ENCODE results near the gene GPR31. TPM values are rescaled to one million over a fixed set of nuclear protein-coding genes. Genes with fewer than 3 reads are reported as not detected.

Gene GPR31
- total and polyA plus RNA-seq, 2 donors (not counting 1 experiment from before 2014, with no cell fraction given): not detected

- TF ChIP-seq EZH2 (IDR thresholded peaks at IDR 0.05; ENCODE audit: low read length, missing control alignments) (no peak), CTCF (conservative IDR thresholded peaks at IDR 0.05 in 1 of 2, IDR thresholded peaks at IDR 0.05 in 1 of 2; ENCODE audit: low read depth in 1 of 2, low read length in 2 of 2) (no peak)
- Histone ChIP-seq H3K9ac (ENCODE audit: insufficient read depth, low read length) (no peak overlapping the region), H3K9me3 (ENCODE audit: control insufficient read depth, insufficient read depth, low read depth, low read length) (no peaks in the 10 kb centered on the region), H3K27me3 (ENCODE audit: control insufficient read depth, insufficient read depth, low read length) (no peaks in the 10 kb centered on the region), H3K4me2 (ENCODE audit: extremely low read depth, insufficient read depth, low read length) (no peak overlapping the region), H3K4me1 (ENCODE audit: control insufficient read depth, extremely low read depth, insufficient read depth, low read length) (no peaks in the 10 kb centered on the region), H3K4me3 (replicated peaks in 1 of 4; ENCODE audit: control extremely low read depth in 1 of 4, insufficient read depth in 1 of 4, low read depth in 3 of 4, low read length in 4 of 4) (no peak overlapping the region), H4K20me1 (ENCODE audit: control insufficient read depth, extremely low read depth, insufficient read depth, low read length) (no peaks in the 10 kb centered on the region), H2AFZ (ENCODE audit: low read length) (no peak overlapping the region), H3K27ac (ENCODE audit: insufficient read depth, low read length) (no peak overlapping the region), H3K79me2 (ENCODE audit: control insufficient read depth, insufficient read depth, low read length) (no peaks in the 10 kb centered on the region), H3K36me3 (ENCODE audit: control insufficient read depth, insufficient read depth, low read length) (no peaks in the 10 kb centered on the region)
- DNase-seq (ENCODE audit: low read depth in 2 of 2): no peak
These were observed 48.1 kb downstream of the GPR31 start for GRCh38 chr6:167109651-167110050.

- no peaks in the 10 kb centered on the region for H3K36me3 ChIP-seq (ENCODE audit: control insufficient read depth, insufficient read depth, low read length)
- H3K79me2 ChIP-seq (ENCODE audit: control insufficient read depth, insufficient read depth, low read length): no peaks in the 10 kb centered on the region
- H3K4me3 ChIP-seq (replicated peaks in 1 of 4; ENCODE audit: control extremely low read depth in 1 of 4, insufficient read depth in 1 of 4, low read depth in 3 of 4, low read length in 4 of 4): no peak overlapping the region
- H3K27me3 ChIP-seq (ENCODE audit: control insufficient read depth, insufficient read depth, low read length): no peaks in the 10 kb centered on the region
- TF ChIP-seq EZH2 (IDR thresholded peaks at IDR 0.05; ENCODE audit: low read length, missing control alignments): no peak
- TF ChIP-seq CTCF (conservative IDR thresholded peaks at IDR 0.05 in 1 of 2, IDR thresholded peaks at IDR 0.05 in 1 of 2; ENCODE audit: low read depth in 1 of 2, low read length in 2 of 2): no peak
- H2AFZ ChIP-seq (ENCODE audit: low read length): no peak overlapping the region
- H3K4me2 ChIP-seq (ENCODE audit: extremely low read depth, insufficient read depth, low read length): no peak overlapping the region
- H3K9ac ChIP-seq (ENCODE audit: insufficient read depth, low read length): no peak overlapping the region
- no peaks in the 10 kb centered on the region for H3K9me3 ChIP-seq (ENCODE audit: control insufficient read depth, insufficient read depth, low read depth, low read length)
- no peaks in the 10 kb centered on the region for H3K4me1 ChIP-seq (ENCODE audit: control insufficient read depth, extremely low read depth, insufficient read depth, low read length)
- DNase-seq (ENCODE audit: low read depth in 2 of 2): no peak
- no peaks in the 10 kb centered on the region for H4K20me1 ChIP-seq (ENCODE audit: control insufficient read depth, extremely low read depth, insufficient read depth, low read length)
- H3K27ac ChIP-seq (ENCODE audit: insufficient read depth, low read length): no peak overlapping the region
These were observed 49.5 kb downstream of the GPR31 start for GRCh38 chr6:167108278-167108677.

GRCh38 chr6:167107787-167108186 is 50.0 kb downstream of the GPR31 start:
- Histone ChIP-seq H3K27ac (ENCODE audit: insufficient read depth, low read length) (no peak overlapping the region), H3K9me3 (ENCODE audit: control insufficient read depth, insufficient read depth, low read depth, low read length) (no peaks in the 10 kb centered on the region), H3K4me1 (ENCODE audit: control insufficient read depth, extremely low read depth, insufficient read depth, low read length) (no peaks in the 10 kb centered on the region), H3K9ac (ENCODE audit: insufficient read depth, low read length) (no peak overlapping the region), H3K27me3 (ENCODE audit: control insufficient read depth, insufficient read depth, low read length) (no peaks in the 10 kb centered on the region), H2AFZ (ENCODE audit: low read length) (no peak overlapping the region), H4K20me1 (ENCODE audit: control insufficient read depth, extremely low read depth, insufficient read depth, low read length) (no peaks in the 10 kb centered on the region), H3K4me3 (replicated peaks in 1 of 4; ENCODE audit: control extremely low read depth in 1 of 4, insufficient read depth in 1 of 4, low read depth in 3 of 4, low read length in 4 of 4) (no peak overlapping the region), H3K4me2 (ENCODE audit: extremely low read depth, insufficient read depth, low read length) (no peak overlapping the region), H3K79me2 (ENCODE audit: control insufficient read depth, insufficient read depth, low read length) (no peaks in the 10 kb centered on the region), H3K36me3 (ENCODE audit: control insufficient read depth, insufficient read depth, low read length) (no peaks in the 10 kb centered on the region)
- no peak for DNase-seq (ENCODE audit: low read depth in 2 of 2)
- no peak for TF ChIP-seq EZH2 (IDR thresholded peaks at IDR 0.05; ENCODE audit: low read length, missing control alignments)
- TF ChIP-seq CTCF (conservative IDR thresholded peaks at IDR 0.05 in 1 of 2, IDR thresholded peaks at IDR 0.05 in 1 of 2; ENCODE audit: low read depth in 1 of 2, low read length in 2 of 2): no peak

Data from fibroblast of lung (primary cell).